ENCODE measurements around the gene ZNF511.

ZNF511 gene

GRCh38 chr10:133354672-133355240 is 46.0 kb downstream of the ZNF511 start:
- Histone ChIP-seq H3K4me3 (ENCODE audit: low read length) (no peak overlapping the region), H3K79me2 (ENCODE audit: control insufficient read depth, low read length) (no peaks in the 10 kb centered on the region), H3K4me2 (ENCODE audit: low read length) (no peak overlapping the region), H3F3A (ENCODE audit: control insufficient read depth, insufficient read depth) (no peaks in the 10 kb centered on the region), H3K9me2 (replicated peaks; ENCODE audit: control insufficient read depth, low read length) (no peaks in the 10 kb centered on the region), H4K20me1 (ENCODE audit: control insufficient read depth, insufficient read depth, low read depth, low read length) (no peaks in the 10 kb centered on the region), H3K9me3 (ENCODE audit: control insufficient read depth, insufficient read depth, low read length) (no peaks in the 10 kb centered on the region), H3K27me3 (ENCODE audit: control insufficient read depth, low read length) (no peaks in the 10 kb centered on the region), H3K36me3 (ENCODE audit: control insufficient read depth, low read length) (no peaks in the 10 kb centered on the region), H3K27ac (ENCODE audit: low read depth, low read length) (no peak overlapping the region), H3K4me1 (ENCODE audit: control insufficient read depth, low read length) (peaks cover 8% of the 10 kb centered on the region; the same call in 1 of the 2 replicates)
- TF ChIP-seq CTCF (IDR thresholded peaks at IDR 0.05; ENCODE audit: low read depth, low read length, poor library complexity, severe bottlenecking) = no peak
- no peak for TF ChIP-seq EZH2phosphoT487 (IDR thresholded peaks at IDR 0.05; ENCODE audit: borderline replicate concordance, low read length)

GRCh38 chr10:133355266-133355665 is 46.6 kb downstream of the ZNF511 start:
- Histone ChIP-seq H3K4me1 (ENCODE audit: control insufficient read depth, low read length) (peaks cover 8% of the 10 kb centered on the region; the same call in 1 of the 2 replicates), H3K27me3 (ENCODE audit: control insufficient read depth, low read length) (no peaks in the 10 kb centered on the region), H3K27ac (ENCODE audit: low read depth, low read length) (no peak overlapping the region), H3K9me2 (replicated peaks; ENCODE audit: control insufficient read depth, low read length) (no peaks in the 10 kb centered on the region), H4K20me1 (ENCODE audit: control insufficient read depth, insufficient read depth, low read depth, low read length) (no peaks in the 10 kb centered on the region), H3K4me3 (ENCODE audit: low read length) (no peak overlapping the region), H3K4me2 (ENCODE audit: low read length) (no peak overlapping the region), H3K36me3 (ENCODE audit: control insufficient read depth, low read length) (no peaks in the 10 kb centered on the region), H3K79me2 (ENCODE audit: control insufficient read depth, low read length) (no peaks in the 10 kb centered on the region), H3K9me3 (ENCODE audit: control insufficient read depth, insufficient read depth, low read length) (no peaks in the 10 kb centered on the region), H3F3A (ENCODE audit: control insufficient read depth, insufficient read depth) (no peaks in the 10 kb centered on the region)
- no peak for TF ChIP-seq EZH2phosphoT487 (IDR thresholded peaks at IDR 0.05; ENCODE audit: borderline replicate concordance, low read length)
- no peak for TF ChIP-seq CTCF (IDR thresholded peaks at IDR 0.05; ENCODE audit: low read depth, low read length, poor library complexity, severe bottlenecking)

DNA sequence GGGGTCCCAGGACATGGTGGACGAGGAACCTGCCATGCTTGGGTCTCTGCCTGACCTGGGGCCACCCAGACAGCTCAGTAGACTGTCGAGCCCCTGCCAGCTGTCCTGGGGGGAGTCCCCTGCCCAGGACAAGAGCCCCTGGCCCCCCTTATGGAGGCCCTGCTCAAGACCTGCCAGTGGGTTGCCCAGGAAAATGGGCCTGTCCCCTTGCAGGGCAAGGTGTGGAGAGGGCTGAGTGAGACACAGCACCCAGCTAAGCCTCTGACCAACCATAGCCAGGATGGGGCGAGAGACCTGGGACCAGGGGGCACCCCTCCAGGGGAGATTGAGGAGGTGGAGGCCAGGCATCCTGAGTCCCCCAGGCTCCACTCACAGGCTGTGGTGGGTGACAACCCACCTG is 47.3 kb downstream of the ZNF511 start:
- no peaks in the 10 kb centered on the region for H3K9me2 ChIP-seq (replicated peaks; ENCODE audit: control insufficient read depth, low read length)
- no peak overlapping the region for H3K27ac ChIP-seq (ENCODE audit: low read depth, low read length)
- H3K9me3 ChIP-seq (ENCODE audit: control insufficient read depth, insufficient read depth, low read length) = no peaks in the 10 kb centered on the region
- H3F3A ChIP-seq (ENCODE audit: control insufficient read depth, insufficient read depth) = no peaks in the 10 kb centered on the region
- TF ChIP-seq EZH2phosphoT487 (IDR thresholded peaks at IDR 0.05; ENCODE audit: borderline replicate concordance, low read length) (no peak), CTCF (IDR thresholded peaks at IDR 0.05; ENCODE audit: low read depth, low read length, poor library complexity, severe bottlenecking) (no peak)
- no peaks in the 10 kb centered on the region for H3K36me3 ChIP-seq (ENCODE audit: control insufficient read depth, low read length)
- H3K4me1 ChIP-seq (ENCODE audit: control insufficient read depth, low read length) = peaks cover 8% of the 10 kb centered on the region; the same call in 1 of the 2 replicates
- no peaks in the 10 kb centered on the region for H3K27me3 ChIP-seq (ENCODE audit: control insufficient read depth, low read length)
- no peaks in the 10 kb centered on the region for H4K20me1 ChIP-seq (ENCODE audit: control insufficient read depth, insufficient read depth, low read depth, low read length)
- no peak overlapping the region for H3K4me3 ChIP-seq (ENCODE audit: low read length)
- H3K79me2 ChIP-seq (ENCODE audit: control insufficient read depth, low read length) = no peaks in the 10 kb centered on the region
- H3K4me2 ChIP-seq (ENCODE audit: low read length) = no peak overlapping the region

Data from DOHH2 (cell line).